Prostate gland (tissue), 2 donors: Measurements from ENCODE around the gene MPP3. TPM values are rescaled to one million over a fixed set of nuclear protein-coding genes. Genes with fewer than 3 reads are reported as not detected.
"Not testable (repeated sequence)": the region's sequence is repeated elsewhere in the genome, so short reads cannot be mapped to it uniquely, and the experiment has no call there.

Experiments used
- DNase-seq: peaks from one replicate; pipeline ENCODE4 v3.0.0-alpha.2; 2019; ENCODE audit warnings: low spot score
- H3K27ac ChIP-seq, 2 donors: fragments of 200-600 bp; sonication (generic); 2 replicates each; pipeline ENCODE4 v1.5.1; 2017 to 2019
- H3K27me3 ChIP-seq: fragments of 200-600 bp; sonication (generic); replicated peaks from 2 replicates; pipeline ENCODE4 v1.5.1; 2019; ENCODE audit not compliant: insufficient read depth
- H3K36me3 ChIP-seq, 2 donors: fragments of 200-600 bp; sonication (generic); 1 replicate in 1 of 2; 2 replicates in 1 of 2; pipeline versions ENCODE4 v1.5.1 to v1.8.1; 2017 to 2019
- H3K4me1 ChIP-seq: fragments of 200-600 bp; sonication (generic); replicated peaks from 2 replicates; pipeline ENCODE4 v1.5.1; 2019
- H3K4me3 ChIP-seq, 2 donors: fragments of 200-600 bp; sonication (generic); 2 replicates each; pipeline ENCODE4 v1.5.1; 2017 to 2019
- H3K9me3 ChIP-seq: fragments of 200-600 bp; sonication (generic); 2 replicates; pipeline ENCODE4 v1.5.1; 2017
- CTCF ChIP-seq, 4 experiments: fragments of 200-600 bp in 2 of 4; fragments of 450-650 bp in 2 of 4; sonication (generic) in 2 of 4; IDR thresholded peaks; 1 replicate in 3 of 4; 2 replicates in 1 of 4; pipeline ENCODE4 v1.5.1; 2016 to 2019; ENCODE audit warnings: antibody characterized with exemption in 4 of 4, mild to moderate bottlenecking in 2 of 4, moderate library complexity in 2 of 4
- POLR2A ChIP-seq: fragments of 450-650 bp; IDR thresholded peaks from one replicate; pipeline ENCODE4 v1.6.1; 2016; ENCODE audit warnings: antibody characterized with exemption, mild to moderate bottlenecking
- POLR2AphosphoS5 ChIP-seq: sonication (generic); formaldehyde crosslinking; IDR thresholded peaks from one replicate; pipeline ENCODE4 v1.6.1; 2017; ENCODE audit warnings: antibody characterized with exemption
- WGBS: methylation state at CpG from one replicate; pipeline ENCODE4 v1.1.5; 2018; 5-methylcytosine and 5-hydroxymethylcytosine counted together
- intact Hi-C: fragments of 100-400 bp; cut with DNase I; formaldehyde crosslinking; loops from one replicate; pipeline ENCODE4 v1.14.2; 2022
- total RNA-seq, 2 donors: library from RNA; depleted of rRNA; stranded (reverse); fragments of >200 nt; gene quantifications; one replicate each; pipeline ENCODE4 v1.1.0, GENCODE V29; 2016

MPP3 gene
- total RNA-seq, 2 donors from 2014 or later: 4.4 to 16.4 TPM

- intact Hi-C loops: no loop called here
- H3K9me3 ChIP-seq: no peaks in the 10 kb centered on the region
- WGBS: 97% methylated on average over 3 of the region's 3 CpGs
- H3K4me3 ChIP-seq: no peak overlapping the region
- no peaks in the 10 kb centered on the region for H3K36me3 ChIP-seq
- DNase-seq: no peak
- H3K27ac ChIP-seq: no peak overlapping the region
- H3K4me1 ChIP-seq: no peaks in the 10 kb centered on the region
- no peak for TF ChIP-seq POLR2AphosphoS5
- TF ChIP-seq POLR2A: no peak
- TF ChIP-seq CTCF (IDR thresholded peaks at IDR 0.05): no peak
- no peaks in the 10 kb centered on the region for H3K27me3 ChIP-seq
Observed at GRCh38 chr17:43875476-43876147, 42.7 kb upstream of the MPP3 start.

GRCh38 chr17:43874293-43874692 is 41.3 kb upstream of the MPP3 start:
- TF ChIP-seq POLR2A (no peak), CTCF (IDR thresholded peaks at IDR 0.05) (no peak), POLR2AphosphoS5 (no peak)
- H3K27ac ChIP-seq: no peak overlapping the region
- intact Hi-C loops: no loop called here
- no peaks in the 10 kb centered on the region for H3K9me3 ChIP-seq
- no peak for DNase-seq
- no peak overlapping the region for H3K4me3 ChIP-seq
- H3K27me3 ChIP-seq: no peaks in the 10 kb centered on the region
- H3K36me3 ChIP-seq: no peaks in the 10 kb centered on the region
- WGBS: 55% methylated on average over 3 of the region's 3 CpGs
- no peaks in the 10 kb centered on the region for H3K4me1 ChIP-seq

GRCh38 chr17:43873815-43874214 is 40.9 kb upstream of the MPP3 start:
- H3K36me3 ChIP-seq: no peaks in the 10 kb centered on the region
- no peak for TF ChIP-seq CTCF (IDR thresholded peaks at IDR 0.05)
- H3K27me3 ChIP-seq: no peaks in the 10 kb centered on the region
- no peak for DNase-seq
- H3K9me3 ChIP-seq: no peaks in the 10 kb centered on the region
- intact Hi-C loops: no loop called here
- H3K4me1 ChIP-seq: no peaks in the 10 kb centered on the region
- no peak overlapping the region for H3K4me3 ChIP-seq
- no peak overlapping the region for H3K27ac ChIP-seq
- WGBS: 71% methylated on average over 6 of the region's 6 CpGs

GRCh38 chr17:43873091-43873490 is 40.1 kb upstream of the MPP3 start:
- H3K27me3 ChIP-seq: no peaks in the 10 kb centered on the region
- intact Hi-C loops: no loop called here
- no peaks in the 10 kb centered on the region for H3K4me1 ChIP-seq
- no peaks in the 10 kb centered on the region for H3K9me3 ChIP-seq
- no peak for DNase-seq
- WGBS: 68% methylated on average over 5 of the region's 5 CpGs
- TF ChIP-seq POLR2AphosphoS5 (no peak), POLR2A (no peak), CTCF (IDR thresholded peaks at IDR 0.05) (no peak)
- no peak overlapping the region for H3K27ac ChIP-seq
- no peak overlapping the region for H3K4me3 ChIP-seq
- no peaks in the 10 kb centered on the region for H3K36me3 ChIP-seq

GRCh38 chr17:43871946-43872690 is 39.2 kb upstream of the MPP3 start:
- WGBS: 35% methylated on average over 14 of the region's 14 CpGs
- no peak overlapping the region for H3K27ac ChIP-seq
- intact Hi-C loops: no loop called here

GRCh38 chr17:43869031-43869430 is 36.1 kb upstream of the MPP3 start:
- H3K36me3 ChIP-seq, H3K27me3 ChIP-seq, H3K4me3 ChIP-seq, DNase-seq, H3K9me3 ChIP-seq, intact Hi-C loops, H3K4me1 ChIP-seq, H3K27ac ChIP-seq: not testable (repeated sequence)
- 77% methylated on average over 6 of the region's 6 CpGs for WGBS

More at GRCh38 chr17:43871946-43872690, 39.2 kb upstream of the MPP3 start:
- no peak for DNase-seq
- Histone ChIP-seq H3K4me1 (no peaks in the 10 kb centered on the region), H3K4me3 (no peak overlapping the region), H3K36me3 (no peaks in the 10 kb centered on the region), H3K27me3 (no peaks in the 10 kb centered on the region), H3K9me3 (no peaks in the 10 kb centered on the region)
- TF ChIP-seq POLR2A (no peak), POLR2AphosphoS5 (no peak), CTCF (IDR thresholded peaks at IDR 0.05) (no peak)
